GM10266 (cell line): ENCODE results near the gene DIPK1A.

Experiments
- DNase-seq: peaks from one replicate; pipeline ENCODE4 v3.0.0; 2012; ENCODE audit errors: extremely low spot score
- TF ChIP-seq, protein P1 (sequence below): IDR thresholded peaks from 2 replicates; pipeline ENCODE4 v1.5.1; 2012; ENCODE audit warnings: mild to moderate bottlenecking, low read depth; ENCODE audit not compliant: control insufficient read depth, insufficient read depth; ENCODE audit errors: missing control alignments

DIPK1A gene

GRCh38 chr1:92924501-92924900 lies 36.8 kb downstream of the DIPK1A start:
- TF ChIP-seq, protein P1, sequence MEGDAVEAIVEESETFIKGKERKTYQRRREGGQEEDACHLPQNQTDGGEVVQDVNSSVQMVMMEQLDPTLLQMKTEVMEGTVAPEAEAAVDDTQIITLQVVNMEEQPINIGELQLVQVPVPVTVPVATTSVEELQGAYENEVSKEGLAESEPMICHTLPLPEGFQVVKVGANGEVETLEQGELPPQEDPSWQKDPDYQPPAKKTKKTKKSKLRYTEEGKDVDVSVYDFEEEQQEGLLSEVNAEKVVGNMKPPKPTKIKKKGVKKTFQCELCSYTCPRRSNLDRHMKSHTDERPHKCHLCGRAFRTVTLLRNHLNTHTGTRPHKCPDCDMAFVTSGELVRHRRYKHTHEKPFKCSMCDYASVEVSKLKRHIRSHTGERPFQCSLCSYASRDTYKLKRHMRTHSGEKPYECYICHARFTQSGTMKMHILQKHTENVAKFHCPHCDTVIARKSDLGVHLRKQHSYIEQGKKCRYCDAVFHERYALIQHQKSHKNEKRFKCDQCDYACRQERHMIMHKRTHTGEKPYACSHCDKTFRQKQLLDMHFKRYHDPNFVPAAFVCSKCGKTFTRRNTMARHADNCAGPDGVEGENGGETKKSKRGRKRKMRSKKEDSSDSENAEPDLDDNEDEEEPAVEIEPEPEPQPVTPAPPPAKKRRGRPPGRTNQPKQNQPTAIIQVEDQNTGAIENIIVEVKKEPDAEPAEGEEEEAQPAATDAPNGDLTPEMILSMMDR = no peak
- no peak for DNase-seq

GRCh38 chr1:92923664-92924063 lies 37.6 kb downstream of the DIPK1A start:
- TF ChIP-seq, protein P1 = no peak
- DNase-seq = no peak

GRCh38 chr1:92922356-92923035 lies 38.8 kb downstream of the DIPK1A start:
- no peak for DNase-seq
- TF ChIP-seq, protein P1 = no peak

DNA sequence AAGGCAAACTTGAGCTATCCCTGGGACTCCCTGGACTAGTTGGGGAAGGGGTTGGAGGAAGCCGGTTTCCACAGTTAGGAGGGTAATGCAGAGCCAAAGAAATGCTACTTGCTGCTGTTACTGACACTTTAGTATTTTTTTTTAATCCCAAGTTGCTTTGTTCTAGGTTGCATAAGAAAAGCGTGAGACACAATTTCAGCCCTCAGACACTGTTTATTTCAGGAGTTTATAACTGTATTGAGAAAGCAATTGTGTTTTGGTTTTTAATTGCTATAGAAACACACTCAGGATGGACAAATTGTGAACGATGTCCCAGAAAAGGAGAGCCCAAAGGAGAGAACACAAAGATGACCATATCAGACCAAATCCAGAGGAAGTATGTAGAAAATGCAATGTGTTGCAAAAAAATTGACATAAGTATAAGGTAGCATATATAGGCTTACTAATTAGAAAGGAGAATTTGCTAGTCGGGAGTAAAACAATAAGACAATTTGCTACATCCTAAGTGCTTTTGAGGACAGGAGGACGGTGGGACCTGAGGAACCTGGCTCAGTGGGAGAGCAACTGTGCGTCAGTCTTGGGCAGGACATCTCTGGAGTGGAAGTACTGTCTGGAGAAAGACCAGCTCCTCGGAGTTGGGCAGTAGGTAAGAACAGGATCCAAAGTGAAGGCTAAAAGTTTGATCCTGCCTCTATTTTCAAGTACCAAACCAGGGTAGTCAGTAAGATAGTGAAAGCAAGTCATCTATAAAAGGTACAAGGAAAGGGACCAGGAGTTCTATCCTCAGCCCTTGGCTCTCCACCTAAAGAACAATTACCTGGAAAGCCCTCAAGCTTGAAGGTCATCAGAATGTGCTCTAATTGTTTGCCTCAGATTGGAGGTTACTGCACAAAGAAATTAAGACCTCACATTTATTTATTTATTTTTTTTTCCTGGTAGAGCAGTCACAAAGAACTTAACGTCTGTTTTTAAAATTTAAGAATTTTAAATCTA lies 39.9 kb downstream of the DIPK1A start:
- TF ChIP-seq, protein P1 = no peak
- DNase-seq = no peak

- TF ChIP-seq, protein P1 = no peak
- DNase-seq = no peak
These were observed 44.4 kb downstream of the DIPK1A start for GRCh38 chr1:92916899-92917298.

DNA sequence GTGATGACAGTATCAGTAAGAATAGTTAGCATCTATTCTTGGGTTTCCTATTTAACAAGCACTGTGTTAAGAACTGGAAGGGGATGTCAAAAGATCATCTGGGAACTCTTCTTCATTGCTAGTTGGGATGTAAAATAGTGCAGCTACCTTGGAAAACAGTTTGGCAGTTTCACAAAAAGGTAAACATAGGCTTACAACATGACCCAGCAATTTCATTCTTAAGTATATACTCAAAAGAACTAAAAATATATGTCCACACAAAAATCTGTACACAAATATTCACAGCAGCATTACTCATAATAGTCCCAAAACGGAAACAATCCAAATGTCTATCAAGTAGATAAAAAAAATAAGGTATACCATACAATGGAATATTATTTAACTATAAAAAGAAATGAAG lies 45.7 kb downstream of the DIPK1A start:
- DNase-seq = no peak
- TF ChIP-seq, protein P1 = no peak

GRCh38 chr1:92913093-92913819 lies 48.0 kb downstream of the DIPK1A start:
- TF ChIP-seq, protein P1 = no peak
- no peak for DNase-seq
